Esophagus squamous epithelium (tissue), 5 donors: Measurements from ENCODE around the gene RBMS3. TPM values are rescaled to one million over a fixed set of nuclear protein-coding genes. Genes with fewer than 3 reads are reported as not detected.

ENCODE experiments used
- DNase-seq: peaks from one replicate; lab custom pipeline; 2025; lab: John Stamatoyannopoulos, UW
- H3K27ac ChIP-seq, 4 donors: fragments of 200-600 bp; sonication (generic); one replicate each; pipeline ENCODE4 v1.5.1; 2016 to 2019; ENCODE audit warnings: mild to moderate bottlenecking in 1 of 4
- H3K27me3 ChIP-seq, 4 donors: fragments of 200-600 bp; sonication (generic); 1 replicate in 3 of 4; 2 replicates in 1 of 4; pipeline versions ENCODE4 v1.5.1 to v1.6.0; 2017 to 2021; ENCODE audit warnings: antibody characterized with exemption in 1 of 4
- H3K36me3 ChIP-seq, 3 donors: fragments of 200-600 bp; sonication (generic); one replicate each; pipeline ENCODE4 v1.5.1; 2016 to 2019
- H3K4me1 ChIP-seq, 3 donors: fragments of 200-600 bp; sonication (generic); one replicate each; pipeline ENCODE4 v1.5.1; 2017 to 2019
- H3K4me3 ChIP-seq, 4 donors: fragments of 200-600 bp; sonication (generic); 1 replicate in 3 of 4; 2 replicates in 1 of 4; pipeline ENCODE4 v1.5.1; 2016 to 2019; ENCODE audit warnings: mild to moderate bottlenecking in 2 of 4, moderate library complexity in 1 of 4
- H3K9me3 ChIP-seq, 3 donors: fragments of 200-600 bp; sonication (generic); one replicate each; pipeline ENCODE4 v1.5.1; 2016 to 2019
- CTCF ChIP-seq, 6 experiments: fragments of 450-650 bp in 4 of 6; fragments of 200-600 bp in 2 of 6; sonication (generic) in 2 of 6; IDR thresholded peaks; one replicate each; pipeline ENCODE4 v1.5.1; 2016 to 2019; ENCODE audit warnings: antibody characterized with exemption in 6 of 6, mild to moderate bottlenecking in 4 of 6, moderate library complexity in 4 of 6
- POLR2A ChIP-seq, 4 donors: fragments of 450-650 bp; IDR thresholded peaks; one replicate each; pipeline ENCODE4 v1.6.1; 2017; ENCODE audit warnings: antibody characterized with exemption in 4 of 4, mild to moderate bottlenecking in 4 of 4, moderate library complexity in 3 of 4
- WGBS, 2 donors: methylation state at CpG; one replicate each; pipeline ENCODE4 v1.1.5; 2018; 5-methylcytosine and 5-hydroxymethylcytosine counted together
- intact Hi-C: fragments of 100-400 bp; cut with DNase I; formaldehyde crosslinking; loops from one replicate; pipeline ENCODE4 v1.15.0; 2022
- total RNA-seq, 4 donors: library from RNA; depleted of rRNA; stranded (reverse); fragments of >200 nt; gene quantifications; one replicate each; pipeline ENCODE4 v1.1.0, GENCODE V29; 2016
- donor health status: DM: yes; HTN: yes; CAD: no.

RBMS3 gene
- total RNA-seq, 4 donors from 2014 or later = 0.57 to 35.7 (median 6.1) TPM

- Histone ChIP-seq H3K27ac (no peak overlapping the region), H3K36me3 (no peaks in the 10 kb centered on the region), H3K27me3 (no peaks in the 10 kb centered on the region), H3K4me3 (no peak overlapping the region), H3K4me1 (no peaks in the 10 kb centered on the region), H3K9me3 (no peaks in the 10 kb centered on the region)
- WGBS, 2 donors = 90% methylated on average over 6 of the region's 6 CpGs
- TF ChIP-seq CTCF (IDR thresholded peaks at IDR 0.05) = no peak
- TF ChIP-seq POLR2A (IDR thresholded peaks at IDR 0.05) = no peak
- intact Hi-C loops = no loop called here
- DNase-seq = no peak
Measured at GRCh38 chr3:29420106-29420505, 139.2 kb downstream of the RBMS3 start.

- intact Hi-C loops = no loop called here
- Histone ChIP-seq H3K36me3 (no peaks in the 10 kb centered on the region), H3K27me3 (no peaks in the 10 kb centered on the region), H3K4me1 (peaks cover 0 to 30% (median 0%) of the 10 kb centered on the region in 3 donors), H3K27ac (no peak overlapping the region), H3K4me3 (no peak overlapping the region), H3K9me3 (no peaks in the 10 kb centered on the region)
- no peak for DNase-seq
- TF ChIP-seq POLR2A (IDR thresholded peaks at IDR 0.05) (no peak), CTCF (IDR thresholded peaks at IDR 0.05) (no peak)
- 76 to 83% methylated on average over 2 of the region's 2 CpGs for WGBS, 2 donors
Measured at GRCh38 chr3:29426302-29427226, 145.7 kb downstream of the RBMS3 start.

- WGBS, 2 donors = 77 to 78% methylated on average over 7 of the region's 7 CpGs
- TF ChIP-seq CTCF (IDR thresholded peaks at IDR 0.05) (no peak), POLR2A (IDR thresholded peaks at IDR 0.05) (no peak)
Measured at GRCh38 chr3:29427266-29428103, 146.6 kb downstream of the RBMS3 start.

GRCh38 chr3:29429055-29429679, 148.3 kb downstream of the RBMS3 start:
- TF ChIP-seq CTCF (IDR thresholded peaks at IDR 0.05) (no peak), POLR2A (IDR thresholded peaks at IDR 0.05) (no peak)
- DNase-seq = no peak
- no peak overlapping the region for H3K4me3 ChIP-seq
- no peaks in the 10 kb centered on the region for H3K27me3 ChIP-seq
- WGBS, 2 donors = 48 to 63% methylated on average over 4 of the region's 4 CpGs
- intact Hi-C loops = no loop called here
- no peaks in the 10 kb centered on the region for H3K9me3 ChIP-seq
- H3K4me1 ChIP-seq = peaks cover 0 to 30% (median 0%) of the 10 kb centered on the region in 3 donors
- no peaks in the 10 kb centered on the region for H3K36me3 ChIP-seq
- peak overlapping the region in 1 of 4 donors; percentile 2 for H3K27ac ChIP-seq

More at GRCh38 chr3:29427266-29428103, 146.6 kb downstream of the RBMS3 start:
- DNase-seq = no peak
- Histone ChIP-seq H3K27me3 (no peaks in the 10 kb centered on the region), H3K4me1 (peaks cover 0 to 30% (median 0%) of the 10 kb centered on the region in 3 donors), H3K36me3 (no peaks in the 10 kb centered on the region), H3K9me3 (no peaks in the 10 kb centered on the region), H3K4me3 (no peak overlapping the region), H3K27ac (no peak overlapping the region)
- intact Hi-C loops = no loop called here
